H1 (cell line): Measurements from ENCODE around the gene MR1. TPM values are rescaled to one million over a fixed set of nuclear protein-coding genes. Genes with fewer than 3 reads are reported as not detected.

Source experiments
- CHD7 ChIP-seq: fragments of 300-600 bp; sonication (generic); IDR thresholded peaks from 2 replicates; pipeline ENCODE4 v1.7.1; 2012; ENCODE audit warnings: low read length, moderate library complexity, mild to moderate bottlenecking, inconsistent platforms; ENCODE audit not compliant: insufficient replicate concordance
- POLR2A ChIP-seq, 2 experiments: IDR thresholded peaks; 1 replicate in 1 of 2; 2 replicates in 1 of 2; pipeline ENCODE4 v1.6.1; 2011; ENCODE audit warnings: low read depth in 2 of 2, low read length in 2 of 2, mild to moderate bottlenecking in 2 of 2; ENCODE audit errors: control extremely low read depth in 1 of 2
- polyA plus RNA-seq, 7 experiments: library from polyadenylated mRNA; depleted of rRNA in 3 of 7; stranded (reverse) in 5 of 7; unstranded in 2 of 7; fragments of >200 nt in 5 of 7; fragments of 200-250 nt in 2 of 7; gene quantifications; 1 replicate in 5 of 7; 2 replicates in 1 of 7; 4 replicates in 1 of 7; pipeline versions ENCODE4 v1.2.1 to v1.2.3, GENCODE V29; 2011 to 2013; ENCODE audit warnings: missing spikeins in 2 of 7, mixed read lengths in 2 of 7
- total RNA-seq: library from RNA; stranded (reverse); fragmentation: NEBNext Ultra II Directional; extraction: Animal tissue kit (Norgen Biotek cat#: 25700); gene quantifications from 2 replicates; pipeline ENCODE4 v1.2.1, GENCODE V29; 2021

Gene MR1
- total and polyA plus RNA-seq, 2 of the 8 experiments (the other 6 are each of a cell fraction or from before 2014, with no cell fraction given), result 0.09 TPM; not detected in 1

GRCh38 chr1:181091309-181092040, 57.7 kb downstream of the MR1 start (continued):
- TF ChIP-seq CHD7 (no peak), POLR2A (IDR thresholded peaks at IDR 0.05; ENCODE audit: control extremely low read depth in 1 of 2, low read depth in 2 of 2, low read length in 2 of 2) (no peak; a peak in 1 of 3 replicates)
